ENCODE data around the gene RPL27A.

Gene RPL27A

DNA sequence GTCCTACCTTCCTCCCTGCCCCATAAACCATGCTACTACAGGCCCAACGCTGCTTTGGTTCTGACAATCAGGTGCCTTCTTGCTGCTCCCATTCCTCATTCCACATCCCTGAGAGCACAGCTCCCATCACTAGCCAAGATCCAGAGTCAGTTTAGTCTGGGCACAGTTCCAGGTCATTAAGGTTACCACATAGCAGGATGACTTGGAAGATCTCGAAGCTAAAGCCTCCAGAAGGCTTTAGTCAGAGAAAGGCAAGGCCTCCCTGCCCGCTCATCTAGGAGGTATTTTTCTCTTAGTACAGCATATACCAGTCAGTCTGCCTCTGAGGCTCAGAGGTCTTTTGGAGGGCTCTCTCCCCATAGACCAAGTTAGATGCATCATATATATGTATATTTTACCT lies 30.5 kb upstream of the RPL27A start:
- ChIA-PET CTCF (interaction anchor here (0.7 kb wide), 1 partner anchor 1063 kb away, joined by 3 read pairs; no protein-coding TSS in a partner anchor), POLR2A (no interaction called here)
- TF ChIP-seq PRDM1 (tag by site-specific recombination; IDR thresholded peaks at IDR 0.05) (no peak), YY2 (tag by site-specific recombination; IDR thresholded peaks at IDR 0.05) (no peak), ZNF19 (tag by site-specific recombination; IDR thresholded peaks at IDR 0.05; ENCODE audit: low read depth) (no peak), ZNF571 (tag by site-specific recombination; IDR thresholded peaks at IDR 0.05) (no peak), HIC1 (tag by site-specific recombination; IDR thresholded peaks at IDR 0.05) (no peak), ZSCAN4 (tag by site-specific recombination; IDR thresholded peaks at IDR 0.05) (no peak), KLF8 (tag by site-specific recombination; IDR thresholded peaks at IDR 0.05) (no peak)
- no peak overlapping the region for H3K4me3 ChIP-seq (ENCODE audit: low read depth, low read length)
- no peak overlapping the region for H3K27ac ChIP-seq (ENCODE audit: extremely low read depth, low read depth, low read length)
- H3K4me1 ChIP-seq (ENCODE audit: control insufficient read depth, insufficient read depth, low read length): no peaks in the 10 kb centered on the region
- H3K36me3 ChIP-seq (ENCODE audit: control insufficient read depth in 2 of 2, insufficient read depth in 1 of 2, low read length in 2 of 2): peaks cover 0 to 27% of the 10 kb centered on the region in 2 experiments; a peak in 1 of 3 replicates
- no peaks in the 10 kb centered on the region for H3K9me3 ChIP-seq (ENCODE audit: control insufficient read depth, insufficient read depth, low read depth, low read length)

GRCh38 chr11:8654503-8654902 lies 28.1 kb upstream of the RPL27A start:
- no peak overlapping the region for H3K27ac ChIP-seq (ENCODE audit: extremely low read depth, low read depth, low read length)
- no peaks in the 10 kb centered on the region for H3K4me1 ChIP-seq (ENCODE audit: control insufficient read depth, insufficient read depth, low read length)
- ChIA-PET POLR2A (no interaction called here), CTCF (no interaction called here)
- no peak overlapping the region for H3K4me3 ChIP-seq (ENCODE audit: low read depth, low read length)
- H3K9me3 ChIP-seq (ENCODE audit: control insufficient read depth, insufficient read depth, low read depth, low read length): no peaks in the 10 kb centered on the region
- TF ChIP-seq ZNF785 (tag by site-specific recombination; IDR thresholded peaks at IDR 0.05) (no peak), ZNF629 (tag by site-specific recombination; IDR thresholded peaks at IDR 0.05) (no peak), ZNF670 (tag by site-specific recombination; IDR thresholded peaks at IDR 0.05; ENCODE audit: low read depth) (no peak), CTCF (tag by site-specific recombination; IDR thresholded peaks at IDR 0.05) (no peak), MYNN (tag by site-specific recombination; IDR thresholded peaks at IDR 0.05; ENCODE audit: borderline replicate concordance) (no peak)
- TF ChIP-seq, protein P1, sequence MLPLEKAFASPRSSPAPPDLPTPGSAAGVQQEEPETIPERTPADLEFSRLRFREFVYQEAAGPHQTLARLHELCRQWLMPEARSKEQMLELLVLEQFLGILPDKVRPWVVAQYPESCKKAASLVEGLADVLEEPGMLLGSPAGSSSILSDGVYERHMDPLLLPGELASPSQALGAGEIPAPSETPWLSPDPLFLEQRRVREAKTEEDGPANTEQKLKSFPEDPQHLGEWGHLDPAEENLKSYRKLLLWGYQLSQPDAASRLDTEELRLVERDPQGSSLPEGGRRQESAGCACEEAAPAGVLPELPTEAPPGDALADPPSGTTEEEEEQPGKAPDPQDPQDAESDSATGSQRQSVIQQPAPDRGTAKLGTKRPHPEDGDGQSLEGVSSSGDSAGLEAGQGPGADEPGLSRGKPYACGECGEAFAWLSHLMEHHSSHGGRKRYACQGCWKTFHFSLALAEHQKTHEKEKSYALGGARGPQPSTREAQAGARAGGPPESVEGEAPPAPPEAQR (tag by site-specific recombination; IDR thresholded peaks at IDR 0.05): no peak
- peaks cover 0 to 11% of the 10 kb centered on the region in 2 experiments; a peak in 1 of 3 replicates for H3K36me3 ChIP-seq (ENCODE audit: control insufficient read depth in 2 of 2, insufficient read depth in 1 of 2, low read length in 2 of 2)

DNA sequence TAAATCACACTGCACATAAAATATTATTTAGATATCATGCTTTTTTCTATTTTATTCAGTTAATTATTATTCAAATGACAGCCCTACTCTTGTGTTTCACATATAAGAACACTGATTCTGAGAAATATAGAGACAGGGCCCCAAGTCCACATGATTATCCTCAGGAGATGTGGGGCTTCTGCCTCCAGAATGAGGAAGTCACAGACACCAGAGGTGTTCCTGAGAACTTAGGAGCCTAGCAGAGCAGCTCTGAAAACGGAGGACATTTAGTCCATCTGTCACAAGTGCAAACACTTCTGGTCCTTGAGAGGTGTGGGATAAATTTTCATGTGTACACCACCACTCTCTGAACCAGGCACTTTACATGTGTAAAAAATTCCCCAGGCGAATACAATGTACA lies 26.3 kb upstream of the RPL27A start:
- TF ChIP-seq, protein P1 (tag by site-specific recombination; IDR thresholded peaks at IDR 0.05): no peak
- TF ChIP-seq ZNF585B (tag by site-specific recombination; IDR thresholded peaks at IDR 0.05) (no peak), ZNF19 (tag by site-specific recombination; IDR thresholded peaks at IDR 0.05; ENCODE audit: low read depth) (no peak), ZSCAN16 (tag by site-specific recombination; IDR thresholded peaks at IDR 0.05) (no peak), ZFP41 (tag by site-specific recombination; IDR thresholded peaks at IDR 0.05; ENCODE audit: borderline replicate concordance) (no peak), ZNF426 (tag by site-specific recombination; IDR thresholded peaks at IDR 0.05) (no peak), SP3 (tag by site-specific recombination; IDR thresholded peaks at IDR 0.05) (no peak)
- TF ChIP-seq, protein P2, sequence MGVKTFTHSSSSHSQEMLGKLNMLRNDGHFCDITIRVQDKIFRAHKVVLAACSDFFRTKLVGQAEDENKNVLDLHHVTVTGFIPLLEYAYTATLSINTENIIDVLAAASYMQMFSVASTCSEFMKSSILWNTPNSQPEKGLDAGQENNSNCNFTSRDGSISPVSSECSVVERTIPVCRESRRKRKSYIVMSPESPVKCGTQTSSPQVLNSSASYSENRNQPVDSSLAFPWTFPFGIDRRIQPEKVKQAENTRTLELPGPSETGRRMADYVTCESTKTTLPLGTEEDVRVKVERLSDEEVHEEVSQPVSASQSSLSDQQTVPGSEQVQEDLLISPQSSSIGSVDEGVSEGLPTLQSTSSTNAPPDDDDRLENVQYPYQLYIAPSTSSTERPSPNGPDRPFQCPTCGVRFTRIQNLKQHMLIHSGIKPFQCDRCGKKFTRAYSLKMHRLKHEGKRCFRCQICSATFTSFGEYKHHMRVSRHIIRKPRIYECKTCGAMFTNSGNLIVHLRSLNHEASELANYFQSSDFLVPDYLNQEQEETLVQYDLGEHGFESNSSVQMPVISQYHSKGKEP (tag by site-specific recombination; IDR thresholded peaks at IDR 0.05): no peak
- no peak overlapping the region for H3K27ac ChIP-seq (ENCODE audit: extremely low read depth, low read depth, low read length)
- H3K4me3 ChIP-seq (ENCODE audit: low read depth, low read length): no peak overlapping the region
- H3K9me3 ChIP-seq (ENCODE audit: control insufficient read depth, insufficient read depth, low read depth, low read length): no peaks in the 10 kb centered on the region
- ChIA-PET POLR2A (no interaction called here), CTCF (no interaction called here)
- H3K36me3 ChIP-seq (ENCODE audit: control insufficient read depth in 2 of 2, insufficient read depth in 1 of 2, low read length in 2 of 2): peaks cover 0 to 5% of the 10 kb centered on the region in 2 experiments; a peak in 1 of 3 replicates
- H3K4me1 ChIP-seq (ENCODE audit: control insufficient read depth, insufficient read depth, low read length): no peaks in the 10 kb centered on the region
